Mesenchymal stem cell (in vitro differentiated cells and primary cell): ENCODE results near the gene NUPR1.

Experiments used
- DNase-seq: peaks from one replicate; pipeline ENCODE4 v3.0.0-alpha.2; 2013
- H2AFZ ChIP-seq: one replicate; pipeline ENCODE4 v1.6.1; 2013; ENCODE audit warnings: low read depth, mild to moderate bottlenecking, control low read depth, inconsistent platforms, low read length, moderate library complexity
- H2AK5ac ChIP-seq: 2 replicates; pipeline ENCODE4 v1.6.1; 2013; ENCODE audit warnings: low read length, moderate library complexity, mild to moderate bottlenecking, inconsistent platforms; ENCODE audit not compliant: severe bottlenecking
- H2BK120ac ChIP-seq: one replicate; pipeline ENCODE4 v1.6.1; 2013; ENCODE audit warnings: low read depth, mild to moderate bottlenecking, inconsistent platforms, low read length, moderate library complexity
- H2BK12ac ChIP-seq, 2 experiments: one replicate each; pipeline ENCODE4 v1.6.1; 2013; ENCODE audit warnings: inconsistent platforms in 2 of 2, low read length in 2 of 2, mild to moderate bottlenecking in 2 of 2, moderate library complexity in 2 of 2, control low read depth in 1 of 2
- H2BK15ac ChIP-seq: one replicate; pipeline ENCODE4 v1.6.1; 2013; ENCODE audit warnings: mild to moderate bottlenecking, low read depth, inconsistent platforms; ENCODE audit not compliant: poor library complexity, severe bottlenecking
- H2BK5ac ChIP-seq: 2 replicates; pipeline ENCODE4 v1.6.1; 2013; ENCODE audit warnings: low read depth, mild to moderate bottlenecking, low read length, control low read depth, inconsistent platforms; ENCODE audit not compliant: poor library complexity, severe bottlenecking
- H3K14ac ChIP-seq, 2 experiments: one replicate each; pipeline ENCODE4 v1.6.1; 2013; ENCODE audit warnings: inconsistent platforms in 2 of 2, low read length in 2 of 2, control low read depth in 1 of 2, mild to moderate bottlenecking in 1 of 2, moderate library complexity in 1 of 2
- H3K18ac ChIP-seq, 2 experiments: one replicate each; pipeline ENCODE4 v1.6.1; 2013; ENCODE audit warnings: inconsistent platforms in 2 of 2, low read length in 2 of 2, control low read depth in 1 of 2, low read depth in 1 of 2, mild to moderate bottlenecking in 1 of 2
- H3K23ac ChIP-seq, 2 experiments: one replicate each; pipeline ENCODE4 v1.6.1; 2013; ENCODE audit warnings: inconsistent platforms in 2 of 2, low read length in 2 of 2, mild to moderate bottlenecking in 2 of 2, moderate library complexity in 2 of 2, control low read depth in 1 of 2
- H3K27ac ChIP-seq: 2 replicates; pipeline ENCODE4 v1.5.1; 2013; ENCODE audit warnings: mild to moderate bottlenecking, moderate library complexity, low read length, control low read depth, inconsistent platforms; ENCODE audit not compliant: poor library complexity, severe bottlenecking
- H3K27me3 ChIP-seq, 2 experiments: 2 replicates each; pipeline versions ENCODE4 v1.6.1 to v1.7.0; 2013; ENCODE audit warnings: low read length in 2 of 2, mild to moderate bottlenecking in 2 of 2, moderate library complexity in 2 of 2, control low read depth in 1 of 2, inconsistent platforms in 1 of 2; ENCODE audit not compliant: control insufficient read depth in 1 of 2, insufficient read depth in 1 of 2
- H3K36me3 ChIP-seq, 2 experiments: 2 replicates each; pipeline versions ENCODE4 v1.6.1 to v1.7.0; 2013; ENCODE audit warnings: low read length in 2 of 2, control low read depth in 1 of 2, inconsistent platforms in 1 of 2, low read depth in 1 of 2, mild to moderate bottlenecking in 1 of 2; ENCODE audit not compliant: insufficient read depth in 2 of 2, control insufficient read depth in 1 of 2
- H3K4ac ChIP-seq, 2 experiments: one replicate each; pipeline ENCODE4 v1.6.1; 2013; ENCODE audit warnings: inconsistent platforms in 2 of 2, low read length in 2 of 2, mild to moderate bottlenecking in 2 of 2, moderate library complexity in 2 of 2, control low read depth in 1 of 2, low read depth in 1 of 2
- H3K4me1 ChIP-seq: 2 replicates; pipeline ENCODE4 v1.6.1; 2013; ENCODE audit warnings: low read depth, low read length, control low read depth; ENCODE audit not compliant: control insufficient read depth, insufficient read depth
- H3K4me2 ChIP-seq: 2 replicates; pipeline ENCODE4 v1.6.1; 2013; ENCODE audit warnings: low read length, mild to moderate bottlenecking, inconsistent platforms; ENCODE audit not compliant: poor library complexity, severe bottlenecking
- H3K4me3 ChIP-seq, 2 experiments: 2 replicates each; pipeline versions ENCODE4 v1.5.1 to v1.7.0; 2013; ENCODE audit warnings: low read length in 2 of 2, mild to moderate bottlenecking in 2 of 2, control low read depth in 1 of 2, low read depth in 1 of 2; ENCODE audit not compliant: insufficient read depth in 1 of 2
- H3K79me1 ChIP-seq: replicated peaks from 2 replicates; pipeline ENCODE4 v1.6.1; 2013; ENCODE audit warnings: mild to moderate bottlenecking, control low read depth, low read length, inconsistent platforms; ENCODE audit not compliant: poor library complexity, severe bottlenecking
- H3K9ac ChIP-seq: 2 replicates; pipeline ENCODE4 v1.7.0; 2013; ENCODE audit warnings: mild to moderate bottlenecking, low read length, moderate library complexity
- H3K9me3 ChIP-seq: 2 replicates; pipeline ENCODE4 v1.7.0; 2013; ENCODE audit warnings: mild to moderate bottlenecking, low read length; ENCODE audit not compliant: control insufficient read depth
- H4K8ac ChIP-seq: one replicate; pipeline ENCODE4 v1.6.1; 2013; ENCODE audit warnings: inconsistent platforms, mild to moderate bottlenecking, low read length, moderate library complexity
- H4K91ac ChIP-seq: one replicate; pipeline ENCODE4 v1.6.1; 2013; ENCODE audit warnings: mild to moderate bottlenecking, low read length, inconsistent platforms
- WGBS: methylation state at CpG from one replicate; pipeline ENCODE4 v1.1.7; 2013; ENCODE audit warnings: mixed read lengths; 5-methylcytosine and 5-hydroxymethylcytosine counted together

Gene NUPR1

DNA sequence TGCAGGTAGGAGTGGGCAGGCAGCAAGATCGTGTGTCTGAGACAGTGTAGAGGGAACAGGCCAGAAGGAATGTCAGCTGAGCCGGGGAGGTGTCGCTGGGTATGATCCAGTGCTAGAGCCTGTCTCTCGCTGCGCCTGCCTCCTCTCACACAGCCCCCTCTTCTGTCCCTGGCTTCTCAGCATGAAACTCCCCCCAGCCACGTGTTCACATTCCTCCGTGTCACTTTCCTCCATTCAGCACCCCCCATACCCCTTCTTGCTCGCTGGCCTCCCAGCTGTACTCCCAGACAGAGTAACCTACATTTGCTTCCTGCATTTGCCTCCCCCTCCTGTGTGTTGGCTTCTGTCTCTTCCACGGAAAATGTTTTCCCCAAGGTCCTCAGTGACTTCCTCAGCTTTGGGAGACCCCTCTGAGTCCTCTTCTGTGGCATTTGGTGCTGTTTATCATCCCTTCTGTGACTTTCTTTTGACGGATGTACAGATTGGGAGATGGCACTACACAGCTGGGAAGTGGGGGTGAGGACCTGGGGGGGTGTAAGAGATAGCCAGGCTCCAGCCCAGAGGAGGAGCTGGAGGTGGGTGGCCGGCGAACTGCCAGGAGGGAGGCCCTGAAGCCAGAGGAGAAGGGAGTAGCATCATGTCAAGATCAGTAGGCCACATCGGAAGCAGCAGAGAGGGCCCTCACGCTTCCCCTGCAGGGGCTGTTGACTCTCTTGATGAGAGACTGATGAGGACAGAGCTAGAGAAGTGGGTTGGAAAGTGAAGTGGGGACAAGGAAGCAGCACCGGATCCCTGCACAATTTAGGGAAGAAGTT is 34.1 kb upstream of the NUPR1 start:
- no peak overlapping the region for H3K18ac ChIP-seq
- no peak overlapping the region for H2BK12ac ChIP-seq
- peak; percentile 11 for DNase-seq
- no peaks in the 10 kb centered on the region for H3K9me3 ChIP-seq
- H3K23ac ChIP-seq = no peak overlapping the region
- H2BK5ac ChIP-seq = no peak overlapping the region
- peak overlapping the region in 1 of 2 experiments; percentile 40 for H3K4ac ChIP-seq
- H3K36me3 ChIP-seq = no peaks in the 10 kb centered on the region
- no peak overlapping the region for H3K9ac ChIP-seq
- WGBS = 57% methylated on average over 15 of the region's 15 CpGs
- no peak overlapping the region for H2BK120ac ChIP-seq
- no peak overlapping the region for H3K4me3 ChIP-seq
- no peaks in the 10 kb centered on the region for H3K27me3 ChIP-seq
- peak overlapping the region; percentile 33 for H4K8ac ChIP-seq
- peaks cover 6% of the 10 kb centered on the region for H3K4me1 ChIP-seq
- H2BK15ac ChIP-seq = no peak overlapping the region
- peak overlapping the region; percentile 5 for H4K91ac ChIP-seq
- peaks cover 21% of the 10 kb centered on the region for H3K79me1 ChIP-seq
- peak overlapping the region in 1 of 2 experiments; percentile 30 for H3K14ac ChIP-seq
- H3K4me2 ChIP-seq = no peak overlapping the region
- no peak overlapping the region for H2AK5ac ChIP-seq
- H2AFZ ChIP-seq = no peak overlapping the region
- no peak overlapping the region for H3K27ac ChIP-seq

DNA sequence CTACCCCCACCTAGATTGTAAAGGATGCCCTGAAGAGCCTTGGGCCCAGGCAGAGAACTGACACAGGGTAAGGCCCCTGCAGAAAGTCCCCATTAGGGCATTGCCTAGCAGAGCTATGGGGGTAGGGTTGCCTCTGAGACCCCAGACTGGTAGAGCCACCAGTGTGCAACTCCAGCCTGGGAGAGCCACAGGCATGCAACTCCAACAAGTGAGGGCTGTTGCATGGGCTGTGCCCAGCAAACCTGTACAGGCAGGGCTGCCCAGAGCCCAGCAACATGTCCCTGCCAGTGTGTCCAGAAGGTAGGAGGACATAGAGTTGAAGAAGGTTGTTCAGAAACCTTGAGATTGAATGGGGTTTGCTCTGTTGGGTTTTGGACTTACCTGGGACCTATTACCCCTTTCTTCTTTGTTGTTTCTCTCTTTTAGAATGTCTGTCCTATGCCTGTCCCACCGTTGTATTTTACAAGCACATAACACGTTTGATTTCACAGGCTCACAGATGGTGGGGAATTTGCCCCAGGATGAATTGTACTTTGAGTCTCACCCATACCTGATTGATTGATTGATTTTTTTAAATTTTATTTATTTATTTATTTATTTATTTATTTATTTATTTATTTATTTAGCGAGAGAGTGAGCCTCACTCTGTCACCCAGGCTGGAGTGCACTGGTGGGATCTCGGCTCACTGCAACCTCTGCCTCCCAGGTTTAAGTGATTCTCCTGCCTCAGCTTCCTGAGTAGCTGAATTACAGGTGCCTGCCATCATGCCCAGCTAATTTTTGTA is 31.4 kb upstream of the NUPR1 start:
- no peak overlapping the region for H3K4me3 ChIP-seq

DNA sequence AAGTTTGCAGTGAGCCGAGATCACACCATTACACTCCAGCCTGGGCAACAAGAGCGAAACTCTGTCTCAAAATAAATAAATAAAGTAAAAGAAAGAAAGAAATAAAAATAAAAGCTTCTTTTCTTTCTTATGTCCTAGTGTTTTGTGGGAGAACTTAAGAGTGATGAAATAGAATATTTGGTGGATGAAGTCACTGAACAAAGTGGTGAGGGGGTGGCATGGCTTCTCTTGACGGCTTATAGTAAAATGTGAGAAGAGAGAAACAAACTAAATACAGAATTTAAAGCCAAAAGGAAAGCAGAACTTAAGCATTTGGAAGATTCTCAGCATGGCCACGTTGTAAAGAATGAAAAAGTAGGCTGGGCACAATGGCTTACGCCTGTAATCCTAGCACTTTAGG is 30.2 kb upstream of the NUPR1 start:
- Histone ChIP-seq H3K4me3 (no peak overlapping the region), H3K36me3 (no peaks in the 10 kb centered on the region), H3K27me3 (no peaks in the 10 kb centered on the region), H3K23ac (no peak overlapping the region), H2BK15ac (no peak overlapping the region), H3K9me3 (peaks cover 9% of the 10 kb centered on the region), H3K18ac (no peak overlapping the region), H2AK5ac (no peak overlapping the region), H4K91ac (no peak overlapping the region), H3K14ac (no peak overlapping the region), H3K27ac (no peak overlapping the region), H3K4ac (no peak overlapping the region), H3K9ac (no peak overlapping the region), H4K8ac (no peak overlapping the region), H2BK5ac (no peak overlapping the region), H3K4me1 (peaks cover 8% of the 10 kb centered on the region), H2BK12ac (no peak overlapping the region), H2AFZ (no peak overlapping the region), H3K4me2 (no peak overlapping the region), H3K79me1 (peaks cover 35% of the 10 kb centered on the region), H2BK120ac (no peak overlapping the region)
- 75% methylated on average over 4 of the region's 5 CpGs for WGBS
- peak; percentile 38 for DNase-seq

More for the DNA sequence above, 31.4 kb upstream of the NUPR1 start:
- peaks cover 30% of the 10 kb centered on the region for H3K79me1 ChIP-seq
- H3K4me1 ChIP-seq = peaks cover 6% of the 10 kb centered on the region
- no peak overlapping the region for H4K8ac ChIP-seq
- H3K23ac ChIP-seq = no peak overlapping the region
- no peak overlapping the region for H2AFZ ChIP-seq
- H3K9ac ChIP-seq = no peak overlapping the region
- H2BK12ac ChIP-seq = no peak overlapping the region
- H3K27ac ChIP-seq = no peak overlapping the region
- no peak overlapping the region for H3K14ac ChIP-seq
- H3K18ac ChIP-seq = no peak overlapping the region
- no peaks in the 10 kb centered on the region for H3K27me3 ChIP-seq
- no peak overlapping the region for H3K4ac ChIP-seq
- 97% methylated on average over 4 of the region's 4 CpGs for WGBS
- H2BK15ac ChIP-seq = no peak overlapping the region
- H2AK5ac ChIP-seq = no peak overlapping the region
- DNase-seq = no peak
- H3K36me3 ChIP-seq = no peaks in the 10 kb centered on the region
- no peak overlapping the region for H2BK120ac ChIP-seq
- H4K91ac ChIP-seq = no peak overlapping the region
- no peak overlapping the region for H2BK5ac ChIP-seq
- peaks cover 9% of the 10 kb centered on the region for H3K9me3 ChIP-seq
- H3K4me2 ChIP-seq = no peak overlapping the region

DNA sequence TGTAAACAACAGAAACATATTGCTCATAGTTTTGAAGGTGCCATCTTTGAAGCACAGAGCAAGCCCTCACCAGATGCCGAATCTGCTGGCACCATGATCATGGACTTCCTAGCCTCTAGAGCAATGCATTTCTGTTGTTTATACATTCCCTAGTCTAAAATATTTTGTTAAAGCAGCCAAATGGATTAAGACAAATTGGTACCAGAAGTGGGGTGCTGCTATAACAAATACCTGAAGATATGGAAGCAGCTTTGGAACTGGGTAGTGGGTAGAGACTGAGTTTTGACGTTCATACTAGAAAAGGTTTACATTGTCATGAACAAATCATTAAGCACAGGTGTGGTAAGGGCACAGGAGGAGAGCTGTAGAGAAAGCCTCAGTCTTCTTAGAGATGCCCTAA is 28.5 kb upstream of the NUPR1 start:
- no peak overlapping the region for H2AFZ ChIP-seq
- H2AK5ac ChIP-seq = no peak overlapping the region
- no peak overlapping the region for H2BK5ac ChIP-seq
- H4K8ac ChIP-seq = no peak overlapping the region
- no peak overlapping the region for H3K27ac ChIP-seq
- H3K23ac ChIP-seq = no peak overlapping the region
- no peak overlapping the region for H4K91ac ChIP-seq
- H2BK120ac ChIP-seq = no peak overlapping the region
- H3K14ac ChIP-seq = no peak overlapping the region
- no peak overlapping the region for H3K4me2 ChIP-seq
- H2BK15ac ChIP-seq = no peak overlapping the region
- H3K79me1 ChIP-seq = peaks cover 34% of the 10 kb centered on the region
- no peak overlapping the region for H2BK12ac ChIP-seq
- H3K18ac ChIP-seq = no peak overlapping the region
- H3K9me3 ChIP-seq = peaks cover 9% of the 10 kb centered on the region
- H3K4me1 ChIP-seq = peaks cover 3% of the 10 kb centered on the region
- WGBS = over 99% methylated on average over 2 of the region's 2 CpGs
- DNase-seq = no peak
- no peak overlapping the region for H3K4ac ChIP-seq
- H3K36me3 ChIP-seq = no peaks in the 10 kb centered on the region
- H3K9ac ChIP-seq = no peak overlapping the region
- no peak overlapping the region for H3K4me3 ChIP-seq
- no peaks in the 10 kb centered on the region for H3K27me3 ChIP-seq
